H9 (cell line): ENCODE measurements around the gene SLAMF1. TPM values are rescaled to one million over a fixed set of nuclear protein-coding genes. Genes with fewer than 3 reads are reported as not detected.

Experiments
- DNase-seq: peaks from one replicate; pipeline ENCODE4 v3.0.0-alpha.2; 2017
- H2AFZ ChIP-seq: one replicate; pipeline ENCODE4 v1.6.1; 2013; ENCODE audit warnings: mild to moderate bottlenecking, low read length, control low read depth, moderate library complexity
- H2AK5ac ChIP-seq: 2 replicates; pipeline ENCODE4 v1.6.1; 2013; ENCODE audit warnings: low read length, control low read depth, mixed read lengths; ENCODE audit not compliant: insufficient read length
- H2BK120ac ChIP-seq: one replicate; pipeline ENCODE4 v1.6.1; 2013; ENCODE audit warnings: low read depth, mild to moderate bottlenecking, low read length, control low read depth, inconsistent platforms; ENCODE audit not compliant: poor library complexity, severe bottlenecking
- H2BK12ac ChIP-seq: 2 replicates; pipeline ENCODE4 v1.6.1; 2013; ENCODE audit warnings: low read length, control low read depth, mixed read lengths, low read depth; ENCODE audit not compliant: insufficient read length
- H2BK15ac ChIP-seq: 2 replicates; pipeline ENCODE4 v1.6.1; 2013; ENCODE audit warnings: low read depth, low read length, control low read depth
- H2BK20ac ChIP-seq: one replicate; pipeline ENCODE4 v1.6.1; 2013; ENCODE audit warnings: low read depth, mild to moderate bottlenecking, low read length, control low read depth, inconsistent platforms; ENCODE audit not compliant: poor library complexity, severe bottlenecking
- H2BK5ac ChIP-seq: 2 replicates; pipeline ENCODE4 v1.6.1; 2013; ENCODE audit warnings: low read length, control low read depth, mixed read lengths; ENCODE audit not compliant: insufficient read length
- H3K14ac ChIP-seq: 2 replicates; pipeline ENCODE4 v1.6.1; 2013; ENCODE audit warnings: low read length, control low read depth; ENCODE audit not compliant: insufficient read depth
- H3K18ac ChIP-seq: 2 replicates; pipeline ENCODE4 v1.6.1; 2013; ENCODE audit warnings: low read depth, mild to moderate bottlenecking, mixed read lengths, low read length, control low read depth; ENCODE audit not compliant: insufficient read length
- H3K23ac ChIP-seq: 2 replicates; pipeline ENCODE4 v1.6.1; 2013; ENCODE audit warnings: low read length, control low read depth, mixed read lengths, low read depth; ENCODE audit not compliant: insufficient read length
- H3K23me2 ChIP-seq: 2 replicates; pipeline ENCODE4 v1.6.1; 2013; ENCODE audit warnings: low read depth, mild to moderate bottlenecking, mixed read lengths, low read length, control low read depth; ENCODE audit not compliant: insufficient read length, poor library complexity, severe bottlenecking
- H3K27ac ChIP-seq: 2 replicates; pipeline ENCODE4 v1.5.1; 2013; ENCODE audit warnings: low read length, control low read depth, mixed read lengths, low read depth; ENCODE audit not compliant: insufficient read length
- H3K27me3 ChIP-seq: 2 replicates; pipeline ENCODE4 v1.6.1; 2013; ENCODE audit warnings: low read length, control low read depth, inconsistent platforms; ENCODE audit not compliant: insufficient read depth
- H3K4ac ChIP-seq: 2 replicates; pipeline ENCODE4 v1.6.1; 2013; ENCODE audit warnings: low read depth, mild to moderate bottlenecking, control low read depth, inconsistent platforms, low read length, moderate library complexity
- H3K4me1 ChIP-seq: 2 replicates; pipeline ENCODE4 v1.6.1; 2013; ENCODE audit warnings: low read length, control low read depth, inconsistent platforms; ENCODE audit not compliant: insufficient read depth
- H3K4me2 ChIP-seq: 2 replicates; pipeline ENCODE4 v1.6.1; 2013; ENCODE audit warnings: low read length, control low read depth, mixed read lengths; ENCODE audit not compliant: insufficient read length, insufficient read depth
- H3K56ac ChIP-seq: 2 replicates; pipeline ENCODE4 v1.6.1; 2013; ENCODE audit warnings: low read depth, mild to moderate bottlenecking, mixed read lengths, low read length, control low read depth; ENCODE audit not compliant: insufficient read length
- H3K79me1 ChIP-seq: 2 replicates; pipeline ENCODE4 v1.6.1; 2013; ENCODE audit warnings: low read depth, mild to moderate bottlenecking, moderate library complexity, low read length, control low read depth, inconsistent platforms; ENCODE audit not compliant: insufficient read depth, poor library complexity, severe bottlenecking
- H3K79me2 ChIP-seq: 2 replicates; pipeline ENCODE4 v1.6.1; 2013; ENCODE audit warnings: low read length, control low read depth, inconsistent platforms; ENCODE audit not compliant: insufficient read depth
- H3K9ac ChIP-seq: 2 replicates; pipeline ENCODE4 v1.6.1; 2013; ENCODE audit warnings: low read length, control low read depth, mixed read lengths; ENCODE audit not compliant: insufficient read length; ENCODE audit errors: extremely low read depth
- H3K9me3 ChIP-seq: one replicate; pipeline ENCODE4 v1.6.1; 2013; ENCODE audit warnings: low read depth, low read length, inconsistent platforms; ENCODE audit not compliant: control insufficient read depth
- H3T11ph ChIP-seq: one replicate; pipeline ENCODE4 v1.6.1; 2013; ENCODE audit warnings: mild to moderate bottlenecking, low read length, control low read depth, inconsistent platforms
- H4K20me1 ChIP-seq: one replicate; pipeline ENCODE4 v1.6.1; 2013; ENCODE audit not compliant: control insufficient read depth, insufficient read length, insufficient read depth
- H4K5ac ChIP-seq: 2 replicates; pipeline ENCODE4 v1.6.1; 2013; ENCODE audit warnings: low read depth, mild to moderate bottlenecking, mixed read lengths, low read length, control low read depth; ENCODE audit not compliant: insufficient read length
- H4K8ac ChIP-seq: replicated peaks from 2 replicates; pipeline ENCODE4 v1.6.1; 2013; ENCODE audit warnings: low read length, control low read depth, mixed read lengths, low read depth; ENCODE audit not compliant: insufficient read length
- H4K91ac ChIP-seq: 2 replicates; pipeline ENCODE4 v1.6.1; 2013; ENCODE audit warnings: low read depth, mild to moderate bottlenecking, moderate library complexity, mixed read lengths, low read length, control low read depth; ENCODE audit not compliant: insufficient read length
- H3K27ac Mint-ChIP-seq, 3 experiments: 2 replicates in 2 of 3; 3 replicates in 1 of 3; pipeline ENCODE4 v1.8.0; 2020 to 2021; ENCODE audit warnings: mixed read lengths in 3 of 3, mild to moderate bottlenecking in 1 of 3, moderate library complexity in 1 of 3
- H3K27me3 Mint-ChIP-seq: 2 replicates; pipeline ENCODE4 v1.8.0; 2021; ENCODE audit warnings: low read depth, mild to moderate bottlenecking, moderate library complexity, mixed read lengths
- H3K36me3 Mint-ChIP-seq, 3 experiments: 2 replicates in 2 of 3; 3 replicates in 1 of 3; pipeline ENCODE4 v1.8.0; 2020 to 2021; ENCODE audit warnings: low read depth in 3 of 3, mixed read lengths in 3 of 3; ENCODE audit not compliant: insufficient read depth in 1 of 3
- H3K4me1 Mint-ChIP-seq, 2 experiments: 2 replicates each; pipeline ENCODE4 v1.8.0; 2020; ENCODE audit warnings: mixed read lengths in 2 of 2
- H3K4me3 Mint-ChIP-seq, 2 experiments: 2 replicates in 1 of 2; 3 replicates in 1 of 2; pipeline ENCODE4 v1.8.0; 2020 to 2021; ENCODE audit warnings: mild to moderate bottlenecking in 2 of 2, mixed read lengths in 2 of 2, moderate library complexity in 1 of 2
- H3K9me3 Mint-ChIP-seq, 2 experiments: 2 replicates in 1 of 2; 3 replicates in 1 of 2; pipeline ENCODE4 v1.8.0; 2020; ENCODE audit warnings: mild to moderate bottlenecking in 2 of 2, mixed read lengths in 2 of 2, moderate library complexity in 1 of 2
- CTCF ChIP-seq: fragments of 200-600 bp; sonication (generic); conservative IDR thresholded peaks from 3 replicates; pipeline ENCODE4 v1.8.0; 2021; ENCODE audit warnings: antibody characterized with exemption, mild to moderate bottlenecking
- WGBS: extraction: QIAGEN DNeasy Blood & Tissue Kit; methylation state at CpG from one replicate; pipeline ENCODE4 v1.1.7; 2013; ENCODE audit warnings: missing lambda C conversion rate, low lambda C conversion rate, mixed read lengths; ENCODE audit not compliant: insufficient read length; ENCODE audit errors: extremely low coverage; 5-methylcytosine and 5-hydroxymethylcytosine counted together
- total RNA-seq: library from RNA; stranded (reverse); gene quantifications from 2 replicates; pipeline ENCODE4 v1.2.1, GENCODE V29; 2021

The SLAMF1 gene
- total RNA-seq, 1 experiment from 2014 or later = not detected

- Histone ChIP-seq H3K9ac (no peak overlapping the region), H4K5ac (no peak overlapping the region), H3K79me1 (no peaks in the 10 kb centered on the region), H2BK5ac (no peak overlapping the region), H3K4me1 (no peaks in the 10 kb centered on the region), H3K18ac (no peak overlapping the region), H2BK15ac (no peak overlapping the region), H2BK12ac (no peak overlapping the region), H2BK20ac (no peak overlapping the region), H4K20me1 (no peaks in the 10 kb centered on the region), H2AFZ (no peak overlapping the region), H3K27ac (no peak overlapping the region), H3K4ac (no peak overlapping the region), H3K9me3 (no peaks in the 10 kb centered on the region), H2BK120ac (no peak overlapping the region), H4K8ac (no peak overlapping the region), H3K23me2 (no peaks in the 10 kb centered on the region), H4K91ac (no peak overlapping the region), H3K79me2 (no peaks in the 10 kb centered on the region), H3K56ac (no peak overlapping the region), H3K23ac (no peak overlapping the region), H3K14ac (no peak overlapping the region), H3T11ph (no peak overlapping the region), H3K27me3 (no peaks in the 10 kb centered on the region), H3K4me2 (no peak overlapping the region), H2AK5ac (no peak overlapping the region)
- no CpG with 5 or more reads among the region's 3 CpGs for WGBS
- no peaks in the 10 kb centered on the region for H3K9me3 Mint-ChIP-seq
- H3K4me1 Mint-ChIP-seq = 0 out of 4 replicates have a peak, but pooled peaks cover 2% of the 10 kb centered on the region in 2 experiments
- DNase-seq = no peak
- no peak overlapping the region for H3K4me3 Mint-ChIP-seq
- H3K27me3 Mint-ChIP-seq = peaks cover 3% of the 10 kb centered on the region; the same call in 1 of the 2 replicates
- H3K27ac Mint-ChIP-seq = no peak overlapping the region
- TF ChIP-seq CTCF = no peak
- no peaks in the 10 kb centered on the region for H3K36me3 Mint-ChIP-seq
These were observed 76.0 kb downstream of the SLAMF1 start for GRCh38 chr1:160570840-160571239.
